Prostate gland (tissue), 2 donors: ENCODE results near the gene NXN.

Source experiments
- POLR2A ChIP-seq: fragments of 450-650 bp; IDR thresholded peaks from one replicate; pipeline ENCODE4 v1.6.1; 2016; ENCODE audit warnings: antibody characterized with exemption, mild to moderate bottlenecking
- POLR2AphosphoS5 ChIP-seq: sonication (generic); formaldehyde crosslinking; IDR thresholded peaks from one replicate; pipeline ENCODE4 v1.6.1; 2017; ENCODE audit warnings: antibody characterized with exemption
- TF ChIP-seq, protein P1 (sequence below), 4 experiments: fragments of 200-600 bp in 2 of 4; fragments of 450-650 bp in 2 of 4; sonication (generic) in 2 of 4; IDR thresholded peaks; 1 replicate in 3 of 4; 2 replicates in 1 of 4; pipeline ENCODE4 v1.5.1; 2016 to 2019; ENCODE audit warnings: antibody characterized with exemption in 4 of 4, mild to moderate bottlenecking in 2 of 4, moderate library complexity in 2 of 4

DNA sequence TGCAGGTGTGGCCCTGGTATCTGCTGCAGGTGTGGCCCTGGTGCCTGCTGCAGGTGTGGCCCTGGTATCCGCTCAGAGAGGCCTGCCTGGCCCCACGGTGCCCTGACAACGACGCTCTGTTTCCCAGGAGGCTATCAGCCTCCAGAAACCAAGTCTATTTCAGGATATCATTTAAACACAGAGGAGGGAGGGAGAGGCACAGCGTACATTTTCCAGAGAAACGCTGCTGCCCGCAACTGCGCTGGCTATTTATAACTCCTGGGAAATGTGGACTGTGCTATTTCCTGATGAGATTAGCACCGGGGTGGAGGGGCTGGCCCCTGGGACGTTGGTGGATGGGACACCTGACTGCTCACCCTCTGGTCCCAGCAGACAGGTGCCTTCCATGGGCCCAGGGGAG, 39.9 kb upstream of the NXN start:
- TF ChIP-seq POLR2A (no peak), POLR2AphosphoS5 (no peak)
- TF ChIP-seq, protein P1, sequence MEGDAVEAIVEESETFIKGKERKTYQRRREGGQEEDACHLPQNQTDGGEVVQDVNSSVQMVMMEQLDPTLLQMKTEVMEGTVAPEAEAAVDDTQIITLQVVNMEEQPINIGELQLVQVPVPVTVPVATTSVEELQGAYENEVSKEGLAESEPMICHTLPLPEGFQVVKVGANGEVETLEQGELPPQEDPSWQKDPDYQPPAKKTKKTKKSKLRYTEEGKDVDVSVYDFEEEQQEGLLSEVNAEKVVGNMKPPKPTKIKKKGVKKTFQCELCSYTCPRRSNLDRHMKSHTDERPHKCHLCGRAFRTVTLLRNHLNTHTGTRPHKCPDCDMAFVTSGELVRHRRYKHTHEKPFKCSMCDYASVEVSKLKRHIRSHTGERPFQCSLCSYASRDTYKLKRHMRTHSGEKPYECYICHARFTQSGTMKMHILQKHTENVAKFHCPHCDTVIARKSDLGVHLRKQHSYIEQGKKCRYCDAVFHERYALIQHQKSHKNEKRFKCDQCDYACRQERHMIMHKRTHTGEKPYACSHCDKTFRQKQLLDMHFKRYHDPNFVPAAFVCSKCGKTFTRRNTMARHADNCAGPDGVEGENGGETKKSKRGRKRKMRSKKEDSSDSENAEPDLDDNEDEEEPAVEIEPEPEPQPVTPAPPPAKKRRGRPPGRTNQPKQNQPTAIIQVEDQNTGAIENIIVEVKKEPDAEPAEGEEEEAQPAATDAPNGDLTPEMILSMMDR (IDR thresholded peaks at IDR 0.05) = no peak
